OCI-LY7 (cell line): Measurements from ENCODE around the gene WNT10A. TPM values are rescaled to one million over a fixed set of nuclear protein-coding genes. Genes with fewer than 3 reads are reported as not detected.

Source experiments
- BruUV-seq: library from RNA; stranded (reverse); fragments of 400-500 nt; replicated peaks from 2 replicates; lab custom pipeline; 2021; lab: Mats Ljungman, UMichigan
- CTCF ChIA-PET: fragments of 300-600 bp; sonication (Branson Sonifier 250); formaldehyde crosslinking; loops from one replicate; lab custom pipeline; 2022; ENCODE audit warnings: antibody characterized with exemption; ENCODE audit not compliant: unreplicated experiment; lab: Charles Lee
- POLR2A ChIA-PET: fragments of 300-600 bp; sonication (Branson Sonifier 250); formaldehyde crosslinking; loops from one replicate; lab custom pipeline; 2022; ENCODE audit warnings: antibody characterized with exemption; lab: Charles Lee
- DNase-seq: peaks from one replicate; pipeline ENCODE4 v3.0.0-alpha.2; 2015; ENCODE audit warnings: low spot score
- H2AFZ ChIP-seq: fragments of 200-600 bp; sonication (generic), shearing (Covaris generic); 2 replicates; pipeline ENCODE4 v1.6.1; 2014; ENCODE audit warnings: mild to moderate bottlenecking, antibody characterized with exemption, low read length, moderate library complexity
- H3K27ac ChIP-seq: fragments of 200-600 bp; sonication (generic); 2 replicates; pipeline ENCODE4 v1.5.1; 2014; ENCODE audit warnings: mixed run types, low read depth, mild to moderate bottlenecking, moderate library complexity, low read length, inconsistent platforms; ENCODE audit not compliant: poor library complexity, severe bottlenecking
- H3K36me3 ChIP-seq: fragments of 200-600 bp; sonication (generic); 2 replicates; pipeline ENCODE4 v1.6.1; 2014; ENCODE audit warnings: mild to moderate bottlenecking, antibody characterized with exemption, low read length, moderate library complexity, mixed read lengths; ENCODE audit not compliant: insufficient read depth
- H3K4me1 ChIP-seq: fragments of 200-600 bp; sonication (generic); 2 replicates; pipeline ENCODE4 v1.5.1; 2014; ENCODE audit warnings: mild to moderate bottlenecking, low read length; ENCODE audit not compliant: insufficient read depth, poor library complexity, severe bottlenecking
- H3K4me2 ChIP-seq: fragments of 200-600 bp; sonication (generic); 2 replicates; pipeline ENCODE4 v1.6.1; 2014; ENCODE audit warnings: mild to moderate bottlenecking, low read length
- H3K4me3 ChIP-seq: fragments of 200-600 bp; sonication (generic); 2 replicates; pipeline ENCODE4 v1.5.1; 2014; ENCODE audit warnings: mild to moderate bottlenecking, low read depth, low read length; ENCODE audit not compliant: poor library complexity, severe bottlenecking
- H3K79me2 ChIP-seq: fragments of 200-600 bp; sonication (generic); 2 replicates; pipeline ENCODE4 v1.6.1; 2016; ENCODE audit warnings: low read depth, mild to moderate bottlenecking, low read length, moderate library complexity, mixed read lengths; ENCODE audit not compliant: insufficient read depth
- H3K9me2 ChIP-seq: fragments of 200-600 bp; sonication (generic); 2 replicates; pipeline ENCODE4 v1.6.1; 2016; ENCODE audit warnings: mild to moderate bottlenecking, low read length, mixed read lengths; ENCODE audit not compliant: insufficient read depth
- H3K9me3 ChIP-seq: fragments of 200-600 bp; sonication (generic); 2 replicates; pipeline ENCODE4 v1.6.1; 2014; ENCODE audit warnings: mild to moderate bottlenecking, mixed run types, low read length, mixed read lengths
- H4K20me1 ChIP-seq: fragments of 200-600 bp; sonication (generic); 2 replicates; pipeline ENCODE4 v1.6.1; 2014; ENCODE audit warnings: mild to moderate bottlenecking, antibody characterized with exemption, low read length, moderate library complexity, mixed read lengths; ENCODE audit not compliant: insufficient read depth
- EZH2phosphoT487 ChIP-seq: fragments of 200-600 bp; sonication (generic); IDR thresholded peaks from 2 replicates; pipeline ENCODE4 v1.6.1; 2018; ENCODE audit warnings: low read depth, borderline replicate concordance, mild to moderate bottlenecking, mixed run types, antibody characterized with exemption, low read length, moderate library complexity, mixed read lengths
- intact Hi-C: fragments of 100-400 bp; cut with micrococcal nuclease; formaldehyde crosslinking; loops from one replicate; pipeline ENCODE4 v1.10.0; 2022; ENCODE audit not compliant: unreplicated experiment
- total RNA-seq, 2 experiments: library from RNA; depleted of rRNA in 1 of 2; stranded (reverse); fragments of >200 nt in 1 of 2; shearing (Covaris generic) in 1 of 2; gene quantifications; 2 replicates each; pipeline ENCODE4 v1.2.3, GENCODE V29; 2014 to 2022
- TF ChIP-seq, protein P1 (sequence below): fragments of 200-600 bp; sonication (generic); conservative IDR thresholded peaks from 2 replicates; pipeline ENCODE4 v1.5.1; 2014; ENCODE audit warnings: mild to moderate bottlenecking, antibody characterized with exemption, low read length, moderate library complexity, mixed read lengths

The WNT10A gene
- total RNA-seq, 2 experiments from 2014 or later = 5.5 to 11.4 TPM

DNA sequence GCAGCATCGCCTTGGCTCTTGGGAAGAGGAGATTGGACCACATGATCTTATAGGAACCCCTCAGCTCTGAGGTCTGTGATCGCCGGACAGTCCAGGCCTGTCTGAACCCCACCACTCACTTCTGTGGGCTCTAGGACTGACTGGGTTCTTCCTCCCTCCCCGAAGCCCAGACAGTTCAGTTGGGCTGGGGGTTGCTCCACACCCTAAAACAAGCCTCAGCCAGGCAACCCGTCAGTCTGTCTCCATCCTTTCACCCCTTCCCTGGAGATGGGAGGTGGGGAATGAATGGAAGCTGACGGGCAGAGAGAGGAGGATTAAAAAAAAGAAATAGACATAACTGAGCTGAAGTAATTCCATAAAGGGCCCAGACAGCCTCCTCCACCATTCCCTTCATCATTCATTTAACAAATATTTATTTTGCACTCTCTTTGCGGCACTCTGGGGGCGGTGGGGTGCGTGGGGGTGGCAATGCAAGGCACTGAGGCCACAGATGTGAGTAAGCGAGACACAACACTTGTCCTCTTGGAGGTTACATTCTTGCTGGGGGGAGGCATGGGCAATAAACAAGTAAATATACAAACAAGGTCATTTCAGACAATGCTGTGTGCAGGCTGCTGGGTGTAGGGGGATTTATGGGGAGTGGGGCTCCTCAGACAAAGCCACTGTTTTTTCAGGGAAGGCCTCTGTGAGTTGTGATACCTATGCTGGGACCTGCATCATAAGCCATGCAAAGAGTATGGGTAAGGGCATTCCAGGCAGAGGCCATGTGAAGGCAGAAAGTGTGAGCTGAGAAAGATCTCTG lies 12.9 kb downstream of the WNT10A start:
- BruUV-seq = no TSS peak

DNA sequence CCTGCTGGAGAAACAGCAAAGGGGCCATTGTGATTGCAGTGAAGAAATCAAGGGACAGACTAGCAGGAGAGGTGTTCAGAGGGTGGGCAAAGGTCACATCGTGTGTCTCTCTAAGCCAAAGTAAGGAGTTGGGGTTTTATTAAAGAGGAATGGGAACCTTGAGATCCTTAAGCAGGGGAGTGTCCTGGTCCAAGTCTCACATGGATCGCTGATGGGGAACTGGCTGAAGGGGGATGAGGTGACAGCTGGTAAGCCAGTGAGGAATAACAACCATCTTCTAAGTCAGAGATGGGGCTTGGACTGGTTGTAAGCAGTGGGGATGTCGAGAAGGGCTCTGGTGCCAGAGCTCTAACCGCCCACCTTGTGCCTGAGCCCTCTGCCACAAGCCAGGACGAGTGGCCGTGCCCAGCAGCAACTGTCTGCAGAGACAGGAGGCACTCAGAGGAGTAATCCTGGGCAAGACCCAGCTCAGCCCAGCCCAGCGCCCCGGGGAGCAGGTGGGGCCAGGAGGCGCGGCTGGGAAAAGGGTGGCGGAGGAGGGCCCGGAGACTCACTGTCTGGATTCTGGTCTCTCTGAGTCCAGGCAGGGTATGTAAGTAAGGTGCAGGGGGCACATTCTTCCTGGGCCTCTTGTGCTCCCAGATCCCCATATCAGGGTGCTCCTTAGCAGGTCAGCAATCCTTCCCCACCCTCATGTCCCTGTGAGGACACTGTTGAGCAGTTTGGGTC lies 13.7 kb downstream of the WNT10A start:
- H3K27ac ChIP-seq = peak overlapping the region; percentile 70
- no peak overlapping the region; the same call in 1 of the 2 replicates for H2AFZ ChIP-seq
- no peaks in the 10 kb centered on the region for H4K20me1 ChIP-seq
- BruUV-seq = no TSS peak
- H3K9me3 ChIP-seq = no peaks in the 10 kb centered on the region
- no peaks in the 10 kb centered on the region for H3K36me3 ChIP-seq
- H3K4me1 ChIP-seq = peaks cover 72% of the 10 kb centered on the region
- ChIA-PET POLR2A (interaction anchor here (0.6 to 3.2 kb wide), 4 partner anchors 13 to 399 kb away, joined by 3 to 24 read pairs (median 8); partner anchors contain the start of gene WNT10A), CTCF (interaction anchor here (1.1 to 4.1 kb wide), 4 partner anchors 7 to 15 kb away, joined by 3 to 25 read pairs (median 4); partner anchors contain the start of gene WNT10A)
- peak overlapping the region; percentile 69 for H3K4me3 ChIP-seq
- intact Hi-C loops = loop anchor here (5.0 to 10.0 kb wide), 2 partner anchors 360 to 497 kb away; partner anchors contain the start of genes CTDSP1, TUBA4A and TUBA4B
- no peaks in the 10 kb centered on the region for H3K79me2 ChIP-seq
- no peak for DNase-seq
- H3K9me2 ChIP-seq = no peaks in the 10 kb centered on the region
- no peak for TF ChIP-seq EZH2phosphoT487
- TF ChIP-seq, protein P1, sequence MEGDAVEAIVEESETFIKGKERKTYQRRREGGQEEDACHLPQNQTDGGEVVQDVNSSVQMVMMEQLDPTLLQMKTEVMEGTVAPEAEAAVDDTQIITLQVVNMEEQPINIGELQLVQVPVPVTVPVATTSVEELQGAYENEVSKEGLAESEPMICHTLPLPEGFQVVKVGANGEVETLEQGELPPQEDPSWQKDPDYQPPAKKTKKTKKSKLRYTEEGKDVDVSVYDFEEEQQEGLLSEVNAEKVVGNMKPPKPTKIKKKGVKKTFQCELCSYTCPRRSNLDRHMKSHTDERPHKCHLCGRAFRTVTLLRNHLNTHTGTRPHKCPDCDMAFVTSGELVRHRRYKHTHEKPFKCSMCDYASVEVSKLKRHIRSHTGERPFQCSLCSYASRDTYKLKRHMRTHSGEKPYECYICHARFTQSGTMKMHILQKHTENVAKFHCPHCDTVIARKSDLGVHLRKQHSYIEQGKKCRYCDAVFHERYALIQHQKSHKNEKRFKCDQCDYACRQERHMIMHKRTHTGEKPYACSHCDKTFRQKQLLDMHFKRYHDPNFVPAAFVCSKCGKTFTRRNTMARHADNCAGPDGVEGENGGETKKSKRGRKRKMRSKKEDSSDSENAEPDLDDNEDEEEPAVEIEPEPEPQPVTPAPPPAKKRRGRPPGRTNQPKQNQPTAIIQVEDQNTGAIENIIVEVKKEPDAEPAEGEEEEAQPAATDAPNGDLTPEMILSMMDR = no peak
- peak overlapping the region; percentile 95 for H3K4me2 ChIP-seq

More for the DNA sequence above, 12.9 kb downstream of the WNT10A start:
- no peak for DNase-seq
- peak overlapping the region; percentile 43; the same call in 1 of the 2 replicates for H2AFZ ChIP-seq
- no peaks in the 10 kb centered on the region for H3K36me3 ChIP-seq
- TF ChIP-seq, protein P1 = no peak
- no peak for TF ChIP-seq EZH2phosphoT487
- H3K27ac ChIP-seq = peak overlapping the region; percentile 70
- peaks cover 69% of the 10 kb centered on the region for H3K4me1 ChIP-seq
- H4K20me1 ChIP-seq = no peaks in the 10 kb centered on the region
- intact Hi-C loops = loop anchor here (5.0 to 10.0 kb wide), 2 partner anchors 361 to 496 kb away; partner anchors contain the start of genes CTDSP1, TUBA4A and TUBA4B
- ChIA-PET CTCF (interaction anchor here (1.1 to 3.1 kb wide), 5 partner anchors 11 to 16 kb away, joined by 3 to 29 read pairs (median 4); partner anchors contain the start of gene WNT10A), POLR2A (interaction anchor here (1.0 to 3.2 kb wide), 3 partner anchors 12 to 400 kb away, joined by 3 to 24 read pairs (median 11); partner anchors contain the start of gene WNT10A)
- no peaks in the 10 kb centered on the region for H3K9me3 ChIP-seq
- H3K9me2 ChIP-seq = no peaks in the 10 kb centered on the region
- no peaks in the 10 kb centered on the region for H3K79me2 ChIP-seq
- H3K4me2 ChIP-seq = peak overlapping the region; percentile 95
- H3K4me3 ChIP-seq = peak overlapping the region; percentile 69
